ENCODE data around the gene PLAU. TPM values are rescaled to one million over a fixed set of nuclear protein-coding genes. Genes with fewer than 3 reads are reported as not detected.
A peak's percentile ranks its signal among the peaks of the same experiment; 100 is the strongest.

The PLAU gene
- total and polyA plus RNA-seq, 2 donors (not counting 1 experiment from before 2014, with no cell fraction given): 93.6 to 98.9 TPM

- DNase-seq (ENCODE audit: low read depth in 2 of 2): no peak
- peak overlapping the region; percentile 83 for H3K4me2 ChIP-seq (ENCODE audit: extremely low read depth, insufficient read depth, low read length)
- peaks cover 44% of the 10 kb centered on the region for H3K79me2 ChIP-seq (ENCODE audit: control insufficient read depth, insufficient read depth, low read length)
- H3K27ac ChIP-seq (ENCODE audit: insufficient read depth, low read length): peak overlapping the region; percentile 100
- no peaks in the 10 kb centered on the region for H3K27me3 ChIP-seq (ENCODE audit: control insufficient read depth, insufficient read depth, low read length)
- peak overlapping the region; percentile 81 for H3K9ac ChIP-seq (ENCODE audit: insufficient read depth, low read length)
- peak overlapping the region; percentile 27 for H2AFZ ChIP-seq (ENCODE audit: low read length)
- peak overlapping the region; percentile 63 to 88 (median 84) for H3K4me3 ChIP-seq (replicated peaks in 1 of 4; ENCODE audit: control extremely low read depth in 1 of 4, insufficient read depth in 1 of 4, low read depth in 3 of 4, low read length in 4 of 4)
- H3K36me3 ChIP-seq (ENCODE audit: control insufficient read depth, insufficient read depth, low read length): peaks cover 25% of the 10 kb centered on the region
- peaks cover 48% of the 10 kb centered on the region for H3K4me1 ChIP-seq (ENCODE audit: control insufficient read depth, extremely low read depth, insufficient read depth, low read length)
- H3K9me3 ChIP-seq (ENCODE audit: control insufficient read depth, insufficient read depth, low read depth, low read length): no peaks in the 10 kb centered on the region
- H4K20me1 ChIP-seq (ENCODE audit: control insufficient read depth, extremely low read depth, insufficient read depth, low read length): no peaks in the 10 kb centered on the region
- TF ChIP-seq EZH2 (IDR thresholded peaks at IDR 0.05; ENCODE audit: low read length, missing control alignments) (no peak), CTCF (conservative IDR thresholded peaks at IDR 0.05 in 1 of 2, IDR thresholded peaks at IDR 0.05 in 1 of 2; ENCODE audit: low read depth in 1 of 2, low read length in 2 of 2) (no peak)
These were observed 550 bp upstream of the PLAU start for GRCh38 chr10:73910401-73910763.

GRCh38 chr10:73911553-73912004 lies 647 bp downstream of the PLAU start:
- H3K79me2 ChIP-seq (ENCODE audit: control insufficient read depth, insufficient read depth, low read length): peaks cover 44% of the 10 kb centered on the region
- peak overlapping the region; percentile 100 for H3K27ac ChIP-seq (ENCODE audit: insufficient read depth, low read length)

GRCh38 chr10:73914036-73914435 lies 3.1 kb downstream of the PLAU start:
- H3K9me3 ChIP-seq (ENCODE audit: control insufficient read depth, insufficient read depth, low read depth, low read length): no peaks in the 10 kb centered on the region
- peak overlapping the region; percentile 73 for H3K4me2 ChIP-seq (ENCODE audit: extremely low read depth, insufficient read depth, low read length)
- H3K4me3 ChIP-seq (replicated peaks in 1 of 4; ENCODE audit: control extremely low read depth in 1 of 4, insufficient read depth in 1 of 4, low read depth in 3 of 4, low read length in 4 of 4): peak overlapping the region; percentile 21 to 86 (median 27)
- H3K36me3 ChIP-seq (ENCODE audit: control insufficient read depth, insufficient read depth, low read length): peaks cover 32% of the 10 kb centered on the region
- no peak overlapping the region for H2AFZ ChIP-seq (ENCODE audit: low read length)
- DNase-seq (ENCODE audit: low read depth in 2 of 2): no peak
- H3K4me1 ChIP-seq (ENCODE audit: control insufficient read depth, extremely low read depth, insufficient read depth, low read length): peaks cover 27% of the 10 kb centered on the region
- H3K79me2 ChIP-seq (ENCODE audit: control insufficient read depth, insufficient read depth, low read length): peaks cover 44% of the 10 kb centered on the region
- TF ChIP-seq EZH2 (IDR thresholded peaks at IDR 0.05; ENCODE audit: low read length, missing control alignments): no peak
- no peak for TF ChIP-seq CTCF (conservative IDR thresholded peaks at IDR 0.05 in 1 of 2, IDR thresholded peaks at IDR 0.05 in 1 of 2; ENCODE audit: low read depth in 1 of 2, low read length in 2 of 2)
- H3K27me3 ChIP-seq (ENCODE audit: control insufficient read depth, insufficient read depth, low read length): no peaks in the 10 kb centered on the region
- no peak overlapping the region for H3K9ac ChIP-seq (ENCODE audit: insufficient read depth, low read length)
- H4K20me1 ChIP-seq (ENCODE audit: control insufficient read depth, extremely low read depth, insufficient read depth, low read length): no peaks in the 10 kb centered on the region
- H3K27ac ChIP-seq (ENCODE audit: insufficient read depth, low read length): no peak overlapping the region

More at GRCh38 chr10:73911553-73912004, 647 bp downstream of the PLAU start:
- H3K4me3 ChIP-seq (replicated peaks in 1 of 4; ENCODE audit: control extremely low read depth in 1 of 4, insufficient read depth in 1 of 4, low read depth in 3 of 4, low read length in 4 of 4): peak overlapping the region; percentile 72 to 88 (median 84)
- TF ChIP-seq CTCF (conservative IDR thresholded peaks at IDR 0.05 in 1 of 2, IDR thresholded peaks at IDR 0.05 in 1 of 2; ENCODE audit: low read depth in 1 of 2, low read length in 2 of 2) (no peak), EZH2 (IDR thresholded peaks at IDR 0.05; ENCODE audit: low read length, missing control alignments) (no peak)
- H3K4me1 ChIP-seq (ENCODE audit: control insufficient read depth, extremely low read depth, insufficient read depth, low read length): peaks cover 38% of the 10 kb centered on the region
- H3K27me3 ChIP-seq (ENCODE audit: control insufficient read depth, insufficient read depth, low read length): no peaks in the 10 kb centered on the region
- peak overlapping the region; percentile 98 for H3K4me2 ChIP-seq (ENCODE audit: extremely low read depth, insufficient read depth, low read length)
- H2AFZ ChIP-seq (ENCODE audit: low read length): no peak overlapping the region
- peak in 1 of 2 donors; percentile 57 for DNase-seq (ENCODE audit: low read depth in 2 of 2)
- H4K20me1 ChIP-seq (ENCODE audit: control insufficient read depth, extremely low read depth, insufficient read depth, low read length): no peaks in the 10 kb centered on the region
- no peaks in the 10 kb centered on the region for H3K9me3 ChIP-seq (ENCODE audit: control insufficient read depth, insufficient read depth, low read depth, low read length)
- peaks cover 28% of the 10 kb centered on the region for H3K36me3 ChIP-seq (ENCODE audit: control insufficient read depth, insufficient read depth, low read length)
- peak overlapping the region; percentile 81 for H3K9ac ChIP-seq (ENCODE audit: insufficient read depth, low read length)
